Pulmonary artery endothelial cell (primary cell): ENCODE data around the gene CIITA. TPM values are rescaled to one million over a fixed set of nuclear protein-coding genes. Genes with fewer than 3 reads are reported as not detected.
"Not testable (repeated sequence)": the region's sequence is repeated elsewhere in the genome, so short reads cannot be mapped to it uniquely, and the experiment has no call there.

Source experiments
- DNase-seq: peaks from one replicate; pipeline ENCODE4 v3.0.0-alpha.2; 2011; ENCODE audit warnings: low read depth, low spot score
- total RNA-seq: library from RNA; depleted of rRNA; stranded (reverse); fragments of >200 nt; gene quantifications from 2 replicates; pipeline ENCODE4 v1.2.3, GENCODE V29; 2014

The CIITA gene
- total RNA-seq, 1 donor from 2014 or later = 0.07 TPM

GRCh38 chr16:10935226-10935915, 58.4 kb downstream of the CIITA start:
- DNase-seq = no peak

- DNase-seq = no peak
Measured at GRCh38 chr16:10936272-10936984, 59.4 kb downstream of the CIITA start.

- no peak for DNase-seq
Measured at GRCh38 chr16:10937068-10937859, 60.3 kb downstream of the CIITA start.

- no peak for DNase-seq
Measured at GRCh38 chr16:10938321-10938720, 61.3 kb downstream of the CIITA start.

- DNase-seq = no peak
Measured at GRCh38 chr16:10938796-10939648, 62.0 kb downstream of the CIITA start.

GRCh38 chr16:10939649-10940234, 62.7 kb downstream of the CIITA start:
- DNase-seq = no peak

- no peak for DNase-seq
Measured at GRCh38 chr16:10940501-10941079, 63.6 kb downstream of the CIITA start.

GRCh38 chr16:10941127-10941933, 64.3 kb downstream of the CIITA start:
- DNase-seq = no peak

GRCh38 chr16:10941935-10942351, 64.9 kb downstream of the CIITA start:
- DNase-seq = not testable (repeated sequence)

GRCh38 chr16:10942352-10943063, 65.5 kb downstream of the CIITA start, which contains the start of gene DEXI:
Gene DEXI, minus strand, starts transcription at chr16:10942468. Its CDS starts 463 bp downstream, at chr16:10942005.
- peak; percentile 53 for DNase-seq

GRCh38 chr16:10943064-10943353, 66.0 kb downstream of the CIITA start:
- no peak for DNase-seq

GRCh38 chr16:10944249-10945064, 67.5 kb downstream of the CIITA start, which contains the start of gene CLEC16A:
Gene CLEC16A, plus strand, starts transcription at chr16:10944564. Its CDS starts 154 bp downstream, at chr16:10944718.
- DNase-seq = peak; percentile 85

GRCh38 chr16:10945065-10945787, 68.2 kb downstream of the CIITA start:
- DNase-seq = no peak

GRCh38 chr16:10946308-10946707, 69.3 kb downstream of the CIITA start:
- DNase-seq = no peak

- no peak for DNase-seq
Measured at GRCh38 chr16:10947211-10947787, 70.3 kb downstream of the CIITA start.

- no peak for DNase-seq
Measured at GRCh38 chr16:10949424-10949970, 72.5 kb downstream of the CIITA start.

GRCh38 chr16:10950393-10950792, 73.4 kb downstream of the CIITA start:
- DNase-seq = no peak
